Measurements from ENCODE around the gene PDE4B.

PDE4B gene

DNA sequence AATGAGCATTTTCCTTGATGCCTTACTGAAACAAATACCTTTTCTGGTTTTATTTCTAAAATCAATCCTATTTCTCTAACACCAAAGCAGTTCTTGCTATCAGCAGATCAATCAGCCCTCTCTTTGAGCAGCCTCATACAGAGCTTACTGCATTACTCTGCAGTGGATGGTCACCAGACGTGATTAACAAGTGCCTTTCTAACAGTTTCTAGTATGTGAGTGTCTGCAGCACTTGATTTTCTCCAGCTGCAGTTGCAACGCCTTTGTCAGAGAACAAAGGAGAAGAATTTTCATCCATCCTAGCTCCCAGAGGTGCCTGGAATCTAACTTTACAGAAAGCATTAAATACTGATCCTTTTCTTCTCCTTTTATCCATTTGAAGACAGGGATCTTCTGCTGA lies 563.9 kb downstream of the PDE4B start:
- no peak for DNase-seq (ENCODE audit: low spot score)
- in situ Hi-C loops (cut with MboI; ENCODE audit: low sequenced_read_pairs, unreplicated experiment): loop anchor here (10.0 kb wide), 1 partner anchor 102 kb away; no protein-coding TSS in a partner anchor
- TF ChIP-seq, protein P1, sequence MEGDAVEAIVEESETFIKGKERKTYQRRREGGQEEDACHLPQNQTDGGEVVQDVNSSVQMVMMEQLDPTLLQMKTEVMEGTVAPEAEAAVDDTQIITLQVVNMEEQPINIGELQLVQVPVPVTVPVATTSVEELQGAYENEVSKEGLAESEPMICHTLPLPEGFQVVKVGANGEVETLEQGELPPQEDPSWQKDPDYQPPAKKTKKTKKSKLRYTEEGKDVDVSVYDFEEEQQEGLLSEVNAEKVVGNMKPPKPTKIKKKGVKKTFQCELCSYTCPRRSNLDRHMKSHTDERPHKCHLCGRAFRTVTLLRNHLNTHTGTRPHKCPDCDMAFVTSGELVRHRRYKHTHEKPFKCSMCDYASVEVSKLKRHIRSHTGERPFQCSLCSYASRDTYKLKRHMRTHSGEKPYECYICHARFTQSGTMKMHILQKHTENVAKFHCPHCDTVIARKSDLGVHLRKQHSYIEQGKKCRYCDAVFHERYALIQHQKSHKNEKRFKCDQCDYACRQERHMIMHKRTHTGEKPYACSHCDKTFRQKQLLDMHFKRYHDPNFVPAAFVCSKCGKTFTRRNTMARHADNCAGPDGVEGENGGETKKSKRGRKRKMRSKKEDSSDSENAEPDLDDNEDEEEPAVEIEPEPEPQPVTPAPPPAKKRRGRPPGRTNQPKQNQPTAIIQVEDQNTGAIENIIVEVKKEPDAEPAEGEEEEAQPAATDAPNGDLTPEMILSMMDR (IDR thresholded peaks at IDR 0.05; ENCODE audit: borderline replicate concordance, control extremely low read depth, extremely low read depth, insufficient read depth, missing control alignments): no peak

DNA sequence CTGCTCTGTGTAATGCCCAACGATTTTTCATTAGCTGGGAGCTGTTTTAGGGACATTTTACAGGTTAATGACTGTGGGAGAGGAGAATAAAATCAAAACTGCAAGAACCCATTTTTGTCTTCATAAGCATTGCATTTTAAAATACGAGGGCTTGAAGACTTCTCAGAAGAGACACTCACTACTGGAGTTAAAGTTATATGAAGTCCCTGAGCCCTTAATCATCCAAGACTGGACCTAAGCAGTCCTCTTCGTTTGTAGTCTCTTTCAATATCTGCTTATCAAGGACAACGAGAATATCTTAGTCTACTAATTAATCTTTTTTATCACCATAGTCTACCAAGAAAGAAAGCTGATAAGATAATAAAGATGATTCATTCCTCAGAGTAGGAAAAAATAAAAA lies 564.3 kb downstream of the PDE4B start:
- DNase-seq (ENCODE audit: low spot score): no peak
- in situ Hi-C loops (cut with MboI; ENCODE audit: low sequenced_read_pairs, unreplicated experiment): loop anchor here (10.0 kb wide), 1 partner anchor 102 kb away; no protein-coding TSS in a partner anchor
- TF ChIP-seq, protein P1 (IDR thresholded peaks at IDR 0.05; ENCODE audit: borderline replicate concordance, control extremely low read depth, extremely low read depth, insufficient read depth, missing control alignments): no peak

DNA sequence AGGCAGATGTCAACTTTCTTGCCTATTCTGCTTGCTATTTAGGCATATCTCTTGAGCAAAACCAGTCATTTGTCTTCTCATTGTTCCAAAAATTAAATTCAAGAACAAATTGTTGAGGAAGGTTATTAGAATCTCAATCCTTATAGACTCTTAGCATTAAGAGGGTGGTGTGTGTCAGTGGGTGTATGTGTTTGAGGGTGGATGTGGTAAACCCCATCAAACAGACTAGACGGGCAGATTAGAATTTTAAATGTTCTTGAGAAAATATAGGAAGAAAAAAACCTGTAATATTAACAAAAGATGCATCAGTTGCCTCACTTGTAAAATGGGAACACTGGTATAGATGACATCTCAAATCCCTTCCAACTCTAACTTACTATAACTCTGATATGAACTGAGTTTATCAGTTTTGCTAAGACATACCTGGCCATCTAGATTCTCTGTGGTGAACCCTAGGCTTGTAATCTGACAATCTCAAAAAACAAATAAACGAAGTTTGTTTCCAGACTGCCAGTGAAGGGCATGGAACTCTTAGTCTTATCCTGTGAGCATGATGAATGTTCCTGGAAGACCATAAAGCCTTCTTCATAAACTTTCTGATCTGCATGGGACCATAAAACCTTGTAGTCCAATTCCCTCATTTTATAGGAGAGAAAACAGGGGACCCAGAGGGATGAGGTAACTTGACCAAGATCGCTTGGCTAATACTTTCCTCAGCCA lies 564.9 kb downstream of the PDE4B start:
- DNase-seq (ENCODE audit: low spot score): no peak

DNA sequence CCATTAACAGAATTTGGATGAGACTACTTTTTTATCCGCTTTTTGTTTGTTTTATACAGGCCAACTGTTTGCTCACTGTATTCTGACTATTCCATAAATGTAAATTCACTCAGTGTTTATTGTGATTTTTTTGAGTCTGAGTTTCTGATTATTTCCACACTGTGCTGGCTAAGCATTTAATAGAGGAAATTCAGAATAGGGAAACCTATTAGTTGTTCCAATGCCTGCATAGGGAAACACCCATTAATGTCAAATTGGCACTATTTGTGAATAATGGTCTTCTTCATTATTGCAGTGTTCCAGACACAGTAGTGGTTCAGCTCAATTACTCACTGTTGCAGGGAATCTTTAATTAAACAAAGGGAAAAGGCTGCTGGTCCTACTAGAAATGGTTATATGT lies 566.6 kb downstream of the PDE4B start:
- in situ Hi-C loops (cut with MboI; ENCODE audit: low sequenced_read_pairs, unreplicated experiment): loop anchor here (10.0 kb wide), 1 partner anchor 104 kb away; no protein-coding TSS in a partner anchor
- TF ChIP-seq, protein P1 (IDR thresholded peaks at IDR 0.05; ENCODE audit: borderline replicate concordance, control extremely low read depth, extremely low read depth, insufficient read depth, missing control alignments): no peak
- DNase-seq (ENCODE audit: low spot score): no peak

More for the DNA sequence above, 564.9 kb downstream of the PDE4B start:
- TF ChIP-seq, protein P1 (IDR thresholded peaks at IDR 0.05; ENCODE audit: borderline replicate concordance, control extremely low read depth, extremely low read depth, insufficient read depth, missing control alignments): no peak
- in situ Hi-C loops (cut with MboI; ENCODE audit: low sequenced_read_pairs, unreplicated experiment): loop anchor here (10.0 kb wide), 1 partner anchor 103 kb away; no protein-coding TSS in a partner anchor

DNA sequence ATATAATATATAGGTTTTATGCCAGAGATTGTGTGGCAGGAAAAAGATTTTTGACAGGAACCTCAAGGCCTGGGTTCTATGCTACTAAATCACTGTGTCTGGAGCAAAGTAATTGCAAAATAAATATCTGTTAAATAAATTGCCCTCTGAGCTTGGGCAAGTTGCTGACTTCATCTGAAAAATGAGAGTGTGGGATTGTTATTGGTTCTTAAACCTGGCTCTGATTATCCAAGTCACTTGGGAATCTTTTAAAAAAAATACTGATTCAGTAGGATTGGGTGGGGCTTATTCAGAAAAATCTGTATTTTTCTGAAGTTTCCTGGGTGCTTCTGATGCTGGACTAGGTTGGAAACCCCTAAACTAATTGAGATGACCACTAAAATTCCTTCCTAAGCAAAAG lies 567.1 kb downstream of the PDE4B start:
- in situ Hi-C loops (cut with MboI; ENCODE audit: low sequenced_read_pairs, unreplicated experiment): loop anchor here (10.0 kb wide), 1 partner anchor 105 kb away; no protein-coding TSS in a partner anchor
- TF ChIP-seq, protein P1 (IDR thresholded peaks at IDR 0.05; ENCODE audit: borderline replicate concordance, control extremely low read depth, extremely low read depth, insufficient read depth, missing control alignments): no peak
- no peak for DNase-seq (ENCODE audit: low spot score)

DNA sequence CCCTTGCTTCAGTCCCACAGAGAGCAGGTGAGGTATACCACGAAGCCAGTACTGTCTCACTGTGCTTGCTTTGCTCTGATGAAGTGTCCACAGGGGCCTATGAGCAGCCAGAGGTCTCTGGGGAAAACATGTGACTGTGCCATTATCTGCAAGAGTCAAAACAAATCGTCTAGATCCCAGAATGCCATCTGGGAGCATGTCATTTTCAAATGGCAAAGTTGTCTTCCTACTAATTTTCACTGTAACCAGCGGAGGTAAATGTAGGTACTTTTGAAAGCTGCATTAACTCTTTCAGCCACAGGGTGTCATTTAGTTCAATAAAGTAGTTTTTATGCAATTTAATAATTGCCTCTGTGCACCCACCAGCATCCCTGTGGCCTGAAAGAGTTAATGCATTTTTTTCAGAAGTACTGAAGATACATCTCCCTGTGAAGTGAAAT lies 567.6 kb downstream of the PDE4B start:
- TF ChIP-seq, protein P1 (IDR thresholded peaks at IDR 0.05; ENCODE audit: borderline replicate concordance, control extremely low read depth, extremely low read depth, insufficient read depth, missing control alignments): peak; percentile 30
- in situ Hi-C loops (cut with MboI; ENCODE audit: low sequenced_read_pairs, unreplicated experiment): no loop called here
- no peak for DNase-seq (ENCODE audit: low spot score)

Data from GM13976 (cell line).